NCI-H1105 treated with DMSO at 0.1 percent for 48 hours (cell line): ENCODE data around the gene SASS6.
"Not testable (repeated sequence)": the region's sequence is repeated elsewhere in the genome, so short reads cannot be mapped to it uniquely, and the experiment has no call there.

ENCODE experiments used
- DNase-seq: peaks from one replicate; lab custom pipeline; 2025; lab: John Stamatoyannopoulos, UW

The SASS6 gene

DNA sequence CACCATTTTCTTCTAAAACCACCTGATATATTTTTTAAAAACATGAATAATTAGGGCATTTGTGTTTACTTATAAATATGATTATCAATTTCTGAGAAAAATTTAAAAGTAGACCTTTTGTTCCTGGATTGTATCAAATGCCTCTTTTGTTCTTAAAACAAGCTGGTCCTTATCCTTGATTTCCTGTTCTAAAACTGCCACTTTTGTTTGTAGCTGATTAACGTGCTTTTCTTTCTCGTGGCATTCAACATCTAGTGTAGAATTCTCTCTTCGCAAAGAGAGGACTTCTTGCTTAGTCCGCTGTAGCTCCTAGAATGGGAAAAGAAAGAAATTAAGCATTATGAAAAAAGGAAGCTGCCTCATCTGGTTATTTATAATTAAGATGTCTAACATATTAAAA lies 25.0 kb downstream of the SASS6 start:
- no peak for DNase-seq

DNA sequence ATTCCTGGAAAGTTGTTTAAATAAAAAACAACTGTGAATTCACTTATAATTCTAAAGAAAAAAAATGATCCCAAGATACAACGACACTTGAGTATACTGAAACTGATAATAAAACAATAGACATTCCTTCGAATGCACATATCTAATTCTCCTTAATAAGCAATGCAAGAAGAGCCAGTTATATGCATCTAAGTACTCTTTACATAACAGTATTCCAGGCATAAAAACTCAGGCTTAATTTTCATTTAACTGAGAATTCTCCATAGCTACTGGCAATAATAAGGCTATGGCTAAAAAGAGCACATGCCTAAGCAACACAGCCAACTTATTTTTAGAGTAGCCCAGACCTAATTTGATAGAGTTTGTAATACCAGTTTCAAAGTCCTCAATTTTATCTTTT lies 31.2 kb downstream of the SASS6 start:
- no peak for DNase-seq

DNA sequence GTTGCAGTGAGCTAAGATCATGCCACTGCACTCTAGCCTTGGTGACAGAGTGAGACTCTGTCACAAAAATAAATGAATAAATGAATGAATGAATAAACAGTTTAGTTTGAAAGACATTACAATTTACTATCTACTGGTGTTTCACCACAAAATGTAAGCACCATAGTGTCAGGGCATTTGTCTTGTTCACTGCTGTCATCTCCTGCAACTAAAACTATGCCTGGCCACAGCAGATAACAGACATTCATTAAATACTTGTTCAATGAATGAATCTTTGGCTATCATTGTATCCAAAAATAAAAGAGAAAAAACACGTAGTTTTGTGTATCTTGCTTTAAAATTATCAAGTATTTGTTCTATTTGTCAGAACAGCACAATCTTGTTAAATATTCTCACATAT lies 32.5 kb downstream of the SASS6 start:
- DNase-seq: no peak

DNA sequence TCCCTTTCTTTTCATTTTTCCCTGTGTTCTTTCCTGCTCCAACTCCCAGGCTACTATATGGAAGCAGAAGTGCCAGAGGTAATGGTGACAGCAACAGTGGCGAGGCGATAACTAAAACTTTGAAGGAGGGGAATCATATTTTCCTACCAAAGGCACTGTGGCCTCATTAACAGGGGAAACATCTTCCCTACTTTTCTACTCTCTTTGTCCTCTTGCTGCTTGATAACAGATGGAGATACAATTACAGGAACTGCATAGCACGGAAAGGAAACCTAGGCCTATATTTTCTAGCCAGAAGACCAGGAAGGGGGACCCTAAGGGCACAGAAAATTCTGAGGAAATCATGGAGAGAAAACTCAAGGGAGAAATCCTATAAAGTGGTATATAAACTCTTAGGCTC lies 42.3 kb downstream of the SASS6 start:
- no peak for DNase-seq

DNA sequence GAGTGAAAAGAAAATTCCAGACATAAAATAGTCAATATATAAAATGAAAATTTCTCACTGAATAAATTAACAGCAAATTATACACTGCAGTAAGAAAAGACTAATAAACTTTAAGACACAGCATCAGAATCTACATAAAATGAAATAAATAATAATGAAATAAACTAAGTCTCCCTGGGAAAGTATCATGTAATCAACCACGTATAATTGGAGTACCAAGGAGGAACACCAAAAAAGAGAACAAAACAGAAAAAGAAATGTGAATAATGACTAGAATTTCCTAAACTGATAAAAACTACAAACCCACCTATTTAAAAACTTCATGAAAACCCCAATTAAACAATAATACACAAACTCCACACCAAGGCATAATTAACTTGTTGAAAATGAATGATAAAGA lies 43.6 kb downstream of the SASS6 start:
- no peak for DNase-seq

DNA sequence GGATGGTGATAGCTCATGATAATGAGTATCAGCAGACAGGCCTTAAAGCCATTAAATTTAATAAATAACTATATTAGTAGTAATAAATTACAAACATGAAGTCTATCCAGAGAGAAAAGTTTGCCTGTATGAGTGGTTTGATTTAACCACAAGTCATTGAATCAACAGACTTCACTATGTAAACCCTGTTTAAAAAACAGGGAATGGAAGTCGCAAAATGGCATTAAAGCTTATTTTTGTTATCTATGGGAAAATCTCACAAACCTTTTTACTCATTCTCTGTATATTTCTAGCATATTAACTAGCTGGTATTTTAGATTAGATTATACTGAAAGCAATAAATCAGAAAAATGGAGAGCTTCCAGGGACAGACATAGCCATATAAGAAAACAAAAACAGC lies 45.3 kb downstream of the SASS6 start:
- no peak for DNase-seq

DNA sequence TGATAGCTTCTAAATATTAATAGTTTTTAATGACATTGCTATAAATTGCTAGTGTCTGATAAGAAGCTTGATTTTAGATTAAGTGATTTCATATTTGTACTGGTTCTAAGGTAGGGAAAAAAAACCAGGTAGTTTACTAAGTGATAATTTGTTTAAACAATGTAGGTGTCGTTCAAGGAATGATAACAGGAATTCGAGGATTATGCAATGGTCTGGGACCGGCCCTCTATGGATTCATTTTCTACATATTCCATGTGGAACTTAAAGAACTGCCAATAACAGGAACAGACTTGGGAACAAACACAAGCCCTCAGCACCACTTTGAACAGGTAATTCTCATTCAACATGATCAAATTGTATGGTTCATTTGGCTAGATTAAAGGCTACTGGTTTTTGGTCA lies 52.4 kb downstream of the SASS6 start:
- DNase-seq: no peak

DNA sequence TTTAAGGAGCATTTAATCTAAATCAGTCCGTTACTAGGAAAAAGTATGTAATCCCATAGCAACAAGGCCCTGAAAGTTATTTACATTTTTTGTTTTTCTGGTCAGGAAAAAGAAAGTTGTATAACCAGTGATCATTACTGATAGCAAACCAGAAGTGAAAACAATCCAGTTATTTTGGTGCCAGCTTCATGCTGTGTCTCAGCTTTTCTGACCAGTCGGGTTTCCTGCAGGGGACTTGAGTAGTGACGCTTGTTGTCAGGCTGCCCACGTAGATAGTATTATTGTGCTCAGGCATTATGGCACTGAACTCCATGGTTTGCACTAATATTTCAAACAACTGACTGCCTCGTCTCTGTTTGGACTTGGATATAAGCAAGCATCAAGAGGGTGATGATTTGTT lies 55.2 kb downstream of the SASS6 start:
- no peak for DNase-seq

DNA sequence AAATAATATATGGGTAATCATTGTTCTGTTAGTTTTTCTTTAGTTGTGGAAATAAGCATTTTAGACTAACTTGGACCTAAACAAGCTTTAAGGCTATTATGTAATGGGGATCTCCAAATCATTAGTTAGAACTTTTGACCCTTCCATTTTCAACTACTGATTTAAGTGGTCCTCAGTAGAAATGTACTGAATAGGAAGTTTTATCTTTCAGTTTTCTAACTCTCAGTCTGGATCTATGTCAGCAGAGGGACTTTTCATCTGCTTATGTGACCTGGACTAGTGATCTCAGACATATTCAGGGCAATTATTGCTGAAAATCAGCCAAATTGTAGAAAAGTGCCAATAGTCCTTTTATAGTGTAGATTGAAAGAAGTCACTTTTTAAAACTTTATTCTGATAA lies 56.0 kb downstream of the SASS6 start:
- DNase-seq: no peak

DNA sequence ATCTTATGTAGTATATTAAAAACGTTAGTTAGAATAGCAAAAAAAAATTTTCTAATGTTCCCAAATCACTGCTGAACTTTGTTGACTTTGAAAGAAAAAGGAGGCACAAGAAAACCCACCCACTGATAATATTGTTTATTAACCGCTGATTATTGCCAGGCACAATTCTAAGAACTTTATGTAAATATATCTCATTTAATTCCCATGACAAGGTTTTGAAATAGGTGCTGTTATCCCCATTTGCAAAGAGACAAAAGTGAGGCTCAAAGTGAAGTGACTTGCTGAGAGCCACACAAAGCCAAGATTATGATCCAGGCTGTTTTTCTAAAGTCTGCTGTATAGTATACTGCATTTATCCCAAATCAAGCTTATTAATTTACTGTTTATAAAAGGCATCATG lies 56.4 kb downstream of the SASS6 start:
- no peak for DNase-seq

DNA sequence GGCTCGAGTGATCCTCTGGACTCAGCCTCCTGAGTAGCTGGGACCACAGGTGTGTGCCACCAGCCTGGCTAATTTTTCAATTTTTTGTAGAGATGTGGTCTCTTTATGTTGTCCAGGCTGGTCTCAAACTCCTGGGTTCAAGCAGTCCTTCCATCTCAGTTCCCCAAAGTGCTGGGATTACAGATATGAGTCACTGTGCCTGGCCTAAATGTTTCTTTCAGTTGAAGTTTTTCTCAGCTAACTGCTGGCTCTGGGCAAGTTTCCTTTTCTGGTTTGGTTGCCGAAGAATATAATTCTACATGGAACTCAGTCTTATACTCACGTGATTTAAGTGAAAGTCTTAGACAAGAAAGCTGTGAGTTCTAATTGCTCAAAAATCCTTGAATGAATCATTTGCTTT lies 57.0 kb downstream of the SASS6 start:
- no peak for DNase-seq

DNA sequence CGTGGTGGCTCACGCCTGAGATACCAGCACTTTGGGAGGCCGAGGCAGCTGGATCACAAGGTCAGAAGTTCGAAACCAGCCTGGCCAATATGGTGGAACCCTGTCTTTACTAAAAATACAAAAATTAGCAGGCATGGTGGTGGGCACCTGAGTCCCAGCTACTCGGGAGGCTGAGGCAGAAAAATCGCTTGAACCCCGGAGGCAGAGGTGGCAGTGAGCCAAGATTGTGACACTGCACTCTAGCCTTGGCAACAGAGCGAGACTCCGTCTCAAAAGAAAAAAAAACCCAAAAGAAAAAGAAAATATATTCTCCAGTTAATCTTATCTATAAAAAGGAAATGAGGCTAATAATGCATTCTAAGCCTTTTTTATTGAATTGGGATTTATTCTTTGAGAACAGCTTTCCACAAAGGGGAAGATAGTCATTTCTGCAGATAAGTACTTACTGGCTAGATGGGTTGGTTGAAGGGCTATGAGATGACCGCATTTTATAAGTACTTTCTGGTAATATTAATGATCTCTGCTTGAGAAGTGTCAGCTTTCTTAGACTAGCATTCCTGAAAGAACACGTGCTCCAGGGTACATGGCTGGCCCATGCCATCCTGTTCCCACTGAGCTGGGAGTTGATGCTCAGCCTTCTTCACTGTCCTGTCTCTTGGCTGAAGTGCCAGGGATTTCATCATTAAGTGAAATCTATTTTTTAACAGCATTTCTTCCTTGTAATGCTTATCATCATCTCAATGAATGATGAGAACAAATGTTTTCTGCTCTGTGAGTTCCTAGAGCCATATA lies 57.9 kb downstream of the SASS6 start:
- DNase-seq: no peak

DNA sequence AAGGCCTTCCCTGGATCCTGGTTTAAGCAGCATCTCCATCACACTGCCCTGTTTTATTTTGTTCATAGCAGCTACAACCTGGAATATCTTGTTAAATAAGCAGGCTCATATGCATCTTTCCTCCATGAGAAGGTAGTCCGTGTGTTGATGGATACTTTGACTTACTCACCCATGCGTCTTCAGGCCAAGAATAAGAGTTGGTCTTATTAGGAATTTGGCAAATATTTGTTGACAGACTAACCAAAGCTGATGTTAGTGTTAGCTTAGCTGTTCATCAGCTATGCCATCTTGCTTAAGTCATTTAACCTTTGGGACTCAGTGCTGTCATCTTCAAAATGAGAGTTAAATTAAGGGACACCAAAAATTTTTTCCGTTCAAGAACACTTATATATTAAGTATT lies 59.2 kb downstream of the SASS6 start:
- no peak for DNase-seq

DNA sequence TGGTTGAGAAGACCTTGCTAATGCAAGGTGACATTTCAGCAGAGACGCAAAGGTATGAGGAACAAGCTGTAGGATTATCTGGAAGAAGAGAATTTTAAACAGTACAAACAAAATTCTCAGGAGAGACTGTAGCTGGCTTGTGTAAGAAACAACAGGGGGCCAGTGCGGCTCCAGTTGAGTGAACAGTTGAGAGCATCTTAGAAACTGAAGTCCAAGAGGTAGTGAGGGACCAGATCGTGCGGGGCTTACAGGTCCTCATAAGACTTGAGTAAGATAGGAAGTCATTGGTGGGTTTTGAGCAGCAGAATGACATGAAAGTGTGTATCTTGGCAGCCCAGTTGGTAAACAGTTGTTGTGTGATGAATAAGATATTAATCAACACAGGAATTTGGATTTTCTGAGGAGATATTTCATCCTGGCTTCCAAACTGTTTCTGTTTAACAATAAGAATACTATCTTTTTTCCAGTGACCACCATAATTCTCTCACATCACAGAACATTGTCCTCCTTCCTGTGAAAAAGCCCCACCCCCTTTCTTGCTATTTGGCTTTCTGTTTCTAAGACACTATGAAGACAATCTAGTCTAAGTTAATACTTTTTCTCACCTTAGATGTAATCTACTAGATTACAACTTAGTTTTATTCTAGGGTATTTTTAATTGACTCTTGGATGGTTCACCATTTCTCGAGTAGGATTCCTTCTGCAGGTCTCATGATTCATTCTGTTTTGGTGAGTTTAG lies 62.4 kb downstream of the SASS6 start:
- DNase-seq: no peak

DNA sequence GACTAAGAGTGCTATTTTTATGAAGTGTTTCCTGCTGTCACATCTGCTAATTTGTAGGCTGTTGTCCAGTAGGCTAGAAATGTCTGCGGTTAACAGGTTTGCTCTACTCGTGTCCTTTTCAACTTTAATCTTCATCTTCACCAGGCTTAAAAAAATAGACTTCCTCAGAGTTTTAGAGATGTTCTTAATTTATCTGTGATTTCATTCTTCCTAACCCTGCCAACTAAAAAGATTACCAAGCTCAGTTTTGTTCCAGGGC lies 66.8 kb downstream of the SASS6 start:
- no peak for DNase-seq

DNA sequence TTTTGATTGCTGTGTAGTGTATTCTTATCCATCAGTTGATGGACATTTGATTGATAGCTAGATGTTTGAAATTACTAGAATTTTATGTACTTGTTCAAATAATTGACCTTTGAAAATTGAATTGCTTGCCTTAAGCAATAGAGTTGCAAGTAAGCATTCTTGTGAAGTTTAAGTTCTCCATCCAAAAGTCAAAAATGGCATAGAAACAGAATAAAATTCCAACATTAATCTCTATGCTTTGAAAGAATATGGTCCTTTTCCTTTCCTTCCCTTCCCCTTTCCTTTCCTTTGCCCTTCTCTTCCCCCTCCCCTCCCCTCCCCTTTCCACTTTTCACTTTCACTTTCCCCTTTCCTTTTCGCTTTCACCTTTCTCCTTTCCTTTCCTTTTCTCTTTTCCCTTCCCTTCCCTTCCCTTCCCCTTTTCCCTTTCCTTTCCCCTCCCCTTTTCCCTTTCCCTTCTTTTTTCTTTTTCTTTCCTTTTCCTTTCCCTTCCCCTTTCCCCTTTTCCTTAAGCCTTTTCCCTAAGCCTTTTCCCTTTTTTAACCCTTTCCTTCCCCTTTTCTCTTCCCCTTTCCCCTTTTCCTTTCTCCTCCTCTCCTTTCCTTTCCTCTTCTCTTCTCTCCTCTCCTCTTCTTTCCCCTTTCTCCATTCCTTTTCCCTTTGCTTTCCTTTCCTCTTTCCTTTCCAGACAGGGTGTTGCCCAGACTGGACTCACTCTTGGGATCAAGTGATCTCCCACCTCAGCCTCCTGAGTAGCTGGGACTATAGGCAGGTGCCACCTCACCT lies 67.4 kb downstream of the SASS6 start:
- DNase-seq: no peak

DNA sequence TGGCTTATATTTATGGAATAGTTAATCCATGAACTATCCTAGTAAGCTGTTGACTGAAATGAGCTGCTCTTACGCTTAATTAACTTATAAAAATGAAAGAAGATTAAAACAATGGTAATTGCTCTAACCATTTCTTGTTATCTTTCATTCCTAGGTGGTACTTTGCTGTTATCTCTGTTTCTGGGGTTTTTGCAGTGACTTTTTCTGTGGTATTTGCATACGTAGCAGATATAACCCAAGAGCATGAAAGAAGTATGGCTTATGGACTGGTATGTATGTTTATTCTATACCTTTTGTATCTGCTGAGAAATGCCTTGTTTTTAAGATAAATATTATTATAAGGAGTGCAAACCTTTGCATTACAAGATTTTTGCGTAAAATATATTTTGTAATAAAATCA lies 71.0 kb downstream of the SASS6 start:
- no peak for DNase-seq

DNA sequence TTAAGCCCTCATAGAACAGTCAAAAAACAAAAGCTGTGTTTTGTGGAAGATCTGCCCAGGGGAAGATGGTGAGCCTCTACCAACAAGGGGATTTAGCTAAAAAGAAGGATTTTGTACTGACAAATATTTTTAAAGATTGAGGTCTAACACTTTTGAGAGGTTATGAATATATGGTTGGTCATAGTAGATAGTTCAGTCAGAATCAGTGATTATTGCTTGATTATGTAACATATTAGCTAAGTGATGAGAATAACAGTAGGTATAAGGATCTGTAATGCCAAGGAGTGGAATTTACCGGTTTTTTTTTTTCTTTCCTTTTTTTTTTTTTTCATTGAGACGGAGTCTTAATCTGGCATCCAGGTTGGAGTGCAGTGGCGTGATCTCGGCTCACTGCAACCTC lies 79.0 kb downstream of the SASS6 start:
- DNase-seq: no peak

DNA sequence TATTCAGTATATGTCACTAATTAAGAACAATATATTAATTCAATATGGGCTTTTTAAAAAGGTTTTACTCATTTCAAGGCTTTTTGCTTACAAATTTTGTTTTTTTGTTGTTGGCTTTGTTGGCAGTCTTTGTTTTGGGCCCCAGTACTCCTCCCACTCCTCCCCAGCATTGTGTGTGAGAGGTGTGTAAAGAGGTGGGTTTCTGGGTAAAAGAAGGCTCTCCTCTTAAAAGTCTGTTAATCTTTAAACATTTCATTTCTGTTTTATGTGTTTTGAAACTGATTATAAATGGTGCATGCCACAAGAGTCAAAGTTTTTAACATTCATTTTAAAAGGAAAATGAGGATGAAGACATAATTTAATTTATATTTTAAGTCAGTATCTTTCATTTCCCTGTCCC lies 79.6 kb downstream of the SASS6 start:
- no peak for DNase-seq

DNA sequence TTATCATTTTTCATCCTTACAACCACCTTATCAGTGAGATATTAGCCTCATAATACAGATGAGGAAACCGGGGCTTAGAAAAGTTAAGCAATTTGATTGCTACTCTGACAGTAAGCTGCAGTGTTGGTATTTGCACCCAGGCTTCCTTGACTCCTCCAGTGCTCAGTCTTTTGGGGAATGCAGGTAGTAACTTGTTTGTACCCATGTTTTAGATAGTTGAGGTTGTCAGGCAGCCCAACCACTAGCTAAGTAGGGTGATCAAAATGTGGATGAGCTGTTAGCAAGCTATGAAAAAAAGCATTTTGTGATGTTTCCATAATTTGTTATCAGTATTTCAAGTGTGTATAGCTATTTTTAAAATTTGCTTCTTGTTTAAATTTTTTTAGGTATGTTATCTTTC lies 80.8 kb downstream of the SASS6 start:
- DNase-seq: no peak

DNA sequence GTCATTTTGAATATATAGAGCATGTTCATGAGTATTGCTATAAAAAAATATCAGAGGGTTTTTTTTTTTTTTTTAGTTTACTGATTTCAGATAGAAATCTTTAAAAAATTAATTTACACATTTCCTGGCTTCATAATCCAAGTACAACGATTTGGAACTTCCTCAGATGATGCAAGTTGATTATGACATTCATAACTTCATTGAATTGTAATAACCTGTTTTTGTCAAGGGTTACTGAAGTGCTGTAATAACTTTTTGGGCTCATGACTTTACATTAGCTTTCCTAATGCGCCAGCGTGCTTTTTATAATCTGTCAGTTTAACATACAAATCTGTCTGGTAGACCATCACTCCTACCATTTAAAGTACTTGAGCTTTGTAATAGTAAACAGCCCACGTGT lies 81.3 kb downstream of the SASS6 start:
- no peak for DNase-seq

DNA sequence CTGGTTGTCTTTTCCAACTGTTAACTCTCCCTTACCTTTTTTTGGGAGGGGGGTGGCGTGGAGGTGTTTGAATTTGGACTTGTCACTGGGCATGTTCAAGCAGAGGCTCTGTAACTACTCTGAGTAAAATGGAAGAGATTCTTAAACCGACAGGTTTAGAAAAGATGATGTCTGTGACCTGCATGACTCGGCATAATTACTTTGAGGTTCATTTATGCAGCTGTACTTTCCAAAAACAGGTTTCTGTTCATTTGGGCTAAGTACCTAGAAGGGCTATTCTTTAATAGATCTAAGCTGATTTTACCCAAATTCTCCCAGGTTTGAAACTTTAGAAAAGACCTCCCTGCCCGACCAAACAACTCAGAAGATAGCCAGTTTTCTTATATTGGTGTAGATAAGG lies 82.6 kb downstream of the SASS6 start:
- DNase-seq: no peak

DNA sequence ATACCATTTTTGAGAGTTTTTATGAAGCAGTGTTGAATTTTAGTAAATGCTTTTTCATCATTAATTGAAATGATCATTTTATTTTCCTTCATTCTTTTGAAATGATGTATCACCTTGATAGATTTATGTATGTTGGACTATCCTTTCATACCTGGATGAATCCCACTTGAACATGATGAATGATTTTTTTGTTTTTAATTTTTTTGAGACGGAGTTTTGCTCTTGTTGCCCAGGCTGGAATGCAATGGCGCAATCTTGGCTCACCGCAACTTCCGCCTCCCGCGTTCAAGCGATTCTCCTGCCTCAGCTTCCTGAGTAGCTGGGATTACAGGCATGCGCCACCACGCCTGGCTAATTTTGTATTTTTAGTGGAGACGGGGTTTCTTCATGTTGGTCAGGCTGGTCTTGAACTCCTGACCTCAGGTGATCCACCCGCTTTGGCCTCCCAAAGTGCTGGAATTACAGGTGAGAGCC lies 85.5 kb downstream of the SASS6 start:
- DNase-seq: not testable (repeated sequence)
